Upper lobe of left lung (tissue), 4 donors: ENCODE measurements around the gene ZDHHC9.

Source experiments
- CTCF ChIP-seq, 6 experiments: fragments of 450-650 bp in 4 of 6; fragments of 200-600 bp in 2 of 6; sonication (generic) in 2 of 6; IDR thresholded peaks; one replicate each; pipeline ENCODE4 v1.5.1; 2016 to 2019; ENCODE audit warnings: antibody characterized with exemption in 6 of 6
- EP300 ChIP-seq, 4 donors: sonication (generic); formaldehyde crosslinking; IDR thresholded peaks; one replicate each; pipeline ENCODE4 v1.5.1; 2017; ENCODE audit warnings: antibody characterized with exemption in 4 of 4, control low read depth in 2 of 4
- POLR2A ChIP-seq, 4 donors: fragments of 450-650 bp; IDR thresholded peaks; one replicate each; pipeline ENCODE4 v1.5.1; 2016 to 2017; ENCODE audit warnings: antibody characterized with exemption in 4 of 4, mild to moderate bottlenecking in 2 of 4
- POLR2AphosphoS5 ChIP-seq, 2 donors: sonication (generic); formaldehyde crosslinking; IDR thresholded peaks; one replicate each; pipeline ENCODE4 v1.5.1; 2017; ENCODE audit warnings: antibody characterized with exemption in 2 of 2

- TF ChIP-seq CTCF (IDR thresholded peaks at IDR 0.05): no peak
- TF ChIP-seq POLR2AphosphoS5 (IDR thresholded peaks at IDR 0.05): no peak
- TF ChIP-seq POLR2A (IDR thresholded peaks at IDR 0.05): no peak
- no peak for TF ChIP-seq EP300 (IDR thresholded peaks at IDR 0.05)
Observed at GRCh38 chrX:129760981-129761380, 82.7 kb downstream of the ZDHHC9 start.
